ENCODE data around the gene S100A1.

DNA sequence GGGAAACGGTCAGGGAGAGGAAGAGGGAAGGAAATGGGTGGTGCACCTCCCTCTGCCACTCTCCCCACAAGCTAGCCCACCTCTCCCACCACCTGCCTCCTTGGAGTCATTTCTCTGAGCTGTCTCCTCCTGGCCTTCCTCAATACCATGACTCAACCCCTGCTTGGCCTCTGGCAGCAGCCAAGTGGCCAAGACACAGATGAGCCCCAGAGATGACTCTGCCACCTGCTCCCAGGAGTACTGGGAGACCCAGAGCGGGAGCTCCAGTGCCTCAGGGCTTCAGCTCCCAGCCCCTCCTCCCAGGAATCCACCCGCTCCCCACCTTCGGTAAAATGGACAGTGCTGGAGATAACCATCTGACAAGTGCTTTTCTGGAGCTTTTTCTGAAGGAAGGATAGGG is 17.9 kb upstream of the S100A1 start:
- TF ChIP-seq, protein P1, sequence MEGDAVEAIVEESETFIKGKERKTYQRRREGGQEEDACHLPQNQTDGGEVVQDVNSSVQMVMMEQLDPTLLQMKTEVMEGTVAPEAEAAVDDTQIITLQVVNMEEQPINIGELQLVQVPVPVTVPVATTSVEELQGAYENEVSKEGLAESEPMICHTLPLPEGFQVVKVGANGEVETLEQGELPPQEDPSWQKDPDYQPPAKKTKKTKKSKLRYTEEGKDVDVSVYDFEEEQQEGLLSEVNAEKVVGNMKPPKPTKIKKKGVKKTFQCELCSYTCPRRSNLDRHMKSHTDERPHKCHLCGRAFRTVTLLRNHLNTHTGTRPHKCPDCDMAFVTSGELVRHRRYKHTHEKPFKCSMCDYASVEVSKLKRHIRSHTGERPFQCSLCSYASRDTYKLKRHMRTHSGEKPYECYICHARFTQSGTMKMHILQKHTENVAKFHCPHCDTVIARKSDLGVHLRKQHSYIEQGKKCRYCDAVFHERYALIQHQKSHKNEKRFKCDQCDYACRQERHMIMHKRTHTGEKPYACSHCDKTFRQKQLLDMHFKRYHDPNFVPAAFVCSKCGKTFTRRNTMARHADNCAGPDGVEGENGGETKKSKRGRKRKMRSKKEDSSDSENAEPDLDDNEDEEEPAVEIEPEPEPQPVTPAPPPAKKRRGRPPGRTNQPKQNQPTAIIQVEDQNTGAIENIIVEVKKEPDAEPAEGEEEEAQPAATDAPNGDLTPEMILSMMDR (IDR thresholded peaks at IDR 0.05; ENCODE audit: low read depth, low read length), result no peak
- TF ChIP-seq EZH2phosphoT487 (IDR thresholded peaks at IDR 0.05; ENCODE audit: low read depth), result no peak
